GM23338 (cell line): ENCODE data around the gene B4GALT7.

Experiments used
- CREB1 ChIP-seq: fragments of 250-450 bp; sonication (Bioruptor Pico); IDR thresholded peaks from 2 replicates; pipeline ENCODE4 v1.5.0; 2020; ENCODE audit warnings: low read depth, mild to moderate bottlenecking, moderate library complexity
- ETS1 ChIP-seq: IDR thresholded peaks from 2 replicates; pipeline ENCODE4 v1.6.1; 2016; ENCODE audit warnings: antibody characterized with exemption
- EZH2 ChIP-seq: fragments of 200-600 bp; sonication (generic); IDR thresholded peaks from one replicate; pipeline ENCODE4 v1.8.0; 2017; ENCODE audit warnings: antibody characterized with exemption, mild to moderate bottlenecking, low read depth; ENCODE audit not compliant: unreplicated experiment
- EZH2phosphoT487 ChIP-seq: fragments of 200-600 bp; sonication (generic); IDR thresholded peaks from one replicate; pipeline ENCODE4 v1.8.1; 2018; ENCODE audit warnings: antibody characterized with exemption; ENCODE audit not compliant: unreplicated experiment
- JUNB ChIP-seq: IDR thresholded peaks from one replicate; pipeline ENCODE4 v1.6.1; 2016; ENCODE audit warnings: antibody characterized with exemption; ENCODE audit not compliant: unreplicated experiment
- NANOG ChIP-seq: IDR thresholded peaks from 2 replicates; pipeline ENCODE4 v1.6.1; 2016; ENCODE audit warnings: antibody characterized with exemption, borderline replicate concordance
- POLR2AphosphoS5 ChIP-seq: IDR thresholded peaks from 2 replicates; pipeline ENCODE4 v1.6.1; 2016; ENCODE audit warnings: antibody characterized with exemption, low read depth
- STAT1 ChIP-seq: IDR thresholded peaks from one replicate; pipeline ENCODE4 v1.6.1; 2016; ENCODE audit warnings: antibody characterized with exemption; ENCODE audit not compliant: unreplicated experiment
- ZNF114 ChIP-seq: fragments of 250-450 bp; sonication (Bioruptor Pico); IDR thresholded peaks from 2 replicates; pipeline ENCODE4 v1.5.0; 2020; ENCODE audit warnings: mild to moderate bottlenecking, moderate library complexity
- ZNF331 ChIP-seq: fragments of 250-450 bp; sonication (Bioruptor Pico); IDR thresholded peaks from 2 replicates; pipeline ENCODE4 v1.5.0; 2020; ENCODE audit warnings: low read depth, mild to moderate bottlenecking, moderate library complexity
- TF ChIP-seq, protein P1 (sequence below), 2 experiments: fragments of 200-600 bp in 1 of 2; sonication (generic) in 1 of 2; conservative IDR thresholded peaks; 2 replicates each; pipeline versions ENCODE4 v1.5.1 to v1.6.1; 2016 to 2017; ENCODE audit warnings: antibody characterized with exemption in 2 of 2, low read depth in 2 of 2, mild to moderate bottlenecking in 2 of 2, moderate library complexity in 1 of 2
- TF ChIP-seq, protein P2 (sequence below): IDR thresholded peaks from one replicate; pipeline ENCODE4 v1.6.1; 2018; ENCODE audit warnings: antibody characterized with exemption; ENCODE audit not compliant: unreplicated experiment
- TF ChIP-seq, protein P3 (sequence below): fragments of 250-450 bp; sonication (Bioruptor Pico); IDR thresholded peaks from 2 replicates; pipeline ENCODE4 v1.5.0; 2020; ENCODE audit warnings: mild to moderate bottlenecking, moderate library complexity

GRCh38 chr5:177591690-177592009 is 8.3 kb upstream of the B4GALT7 start:
- TF ChIP-seq CREB1 (CRISPR knock-in tag) (no peak), JUNB (no peak), EZH2phosphoT487 (no peak), EZH2 (no peak), NANOG (no peak), POLR2AphosphoS5 (no peak), ETS1 (no peak), STAT1 (no peak), ZNF331 (no peak), ZNF114 (CRISPR knock-in tag) (no peak)
- TF ChIP-seq, protein P1, sequence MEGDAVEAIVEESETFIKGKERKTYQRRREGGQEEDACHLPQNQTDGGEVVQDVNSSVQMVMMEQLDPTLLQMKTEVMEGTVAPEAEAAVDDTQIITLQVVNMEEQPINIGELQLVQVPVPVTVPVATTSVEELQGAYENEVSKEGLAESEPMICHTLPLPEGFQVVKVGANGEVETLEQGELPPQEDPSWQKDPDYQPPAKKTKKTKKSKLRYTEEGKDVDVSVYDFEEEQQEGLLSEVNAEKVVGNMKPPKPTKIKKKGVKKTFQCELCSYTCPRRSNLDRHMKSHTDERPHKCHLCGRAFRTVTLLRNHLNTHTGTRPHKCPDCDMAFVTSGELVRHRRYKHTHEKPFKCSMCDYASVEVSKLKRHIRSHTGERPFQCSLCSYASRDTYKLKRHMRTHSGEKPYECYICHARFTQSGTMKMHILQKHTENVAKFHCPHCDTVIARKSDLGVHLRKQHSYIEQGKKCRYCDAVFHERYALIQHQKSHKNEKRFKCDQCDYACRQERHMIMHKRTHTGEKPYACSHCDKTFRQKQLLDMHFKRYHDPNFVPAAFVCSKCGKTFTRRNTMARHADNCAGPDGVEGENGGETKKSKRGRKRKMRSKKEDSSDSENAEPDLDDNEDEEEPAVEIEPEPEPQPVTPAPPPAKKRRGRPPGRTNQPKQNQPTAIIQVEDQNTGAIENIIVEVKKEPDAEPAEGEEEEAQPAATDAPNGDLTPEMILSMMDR (conservative IDR thresholded peaks at IDR 0.05; ENCODE audit: low read depth in 2 of 2): no peak
- TF ChIP-seq, protein P2, sequence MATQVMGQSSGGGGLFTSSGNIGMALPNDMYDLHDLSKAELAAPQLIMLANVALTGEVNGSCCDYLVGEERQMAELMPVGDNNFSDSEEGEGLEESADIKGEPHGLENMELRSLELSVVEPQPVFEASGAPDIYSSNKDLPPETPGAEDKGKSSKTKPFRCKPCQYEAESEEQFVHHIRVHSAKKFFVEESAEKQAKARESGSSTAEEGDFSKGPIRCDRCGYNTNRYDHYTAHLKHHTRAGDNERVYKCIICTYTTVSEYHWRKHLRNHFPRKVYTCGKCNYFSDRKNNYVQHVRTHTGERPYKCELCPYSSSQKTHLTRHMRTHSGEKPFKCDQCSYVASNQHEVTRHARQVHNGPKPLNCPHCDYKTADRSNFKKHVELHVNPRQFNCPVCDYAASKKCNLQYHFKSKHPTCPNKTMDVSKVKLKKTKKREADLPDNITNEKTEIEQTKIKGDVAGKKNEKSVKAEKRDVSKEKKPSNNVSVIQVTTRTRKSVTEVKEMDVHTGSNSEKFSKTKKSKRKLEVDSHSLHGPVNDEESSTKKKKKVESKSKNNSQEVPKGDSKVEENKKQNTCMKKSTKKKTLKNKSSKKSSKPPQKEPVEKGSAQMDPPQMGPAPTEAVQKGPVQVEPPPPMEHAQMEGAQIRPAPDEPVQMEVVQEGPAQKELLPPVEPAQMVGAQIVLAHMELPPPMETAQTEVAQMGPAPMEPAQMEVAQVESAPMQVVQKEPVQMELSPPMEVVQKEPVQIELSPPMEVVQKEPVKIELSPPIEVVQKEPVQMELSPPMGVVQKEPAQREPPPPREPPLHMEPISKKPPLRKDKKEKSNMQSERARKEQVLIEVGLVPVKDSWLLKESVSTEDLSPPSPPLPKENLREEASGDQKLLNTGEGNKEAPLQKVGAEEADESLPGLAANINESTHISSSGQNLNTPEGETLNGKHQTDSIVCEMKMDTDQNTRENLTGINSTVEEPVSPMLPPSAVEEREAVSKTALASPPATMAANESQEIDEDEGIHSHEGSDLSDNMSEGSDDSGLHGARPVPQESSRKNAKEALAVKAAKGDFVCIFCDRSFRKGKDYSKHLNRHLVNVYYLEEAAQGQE: no peak
- TF ChIP-seq, protein P3, sequence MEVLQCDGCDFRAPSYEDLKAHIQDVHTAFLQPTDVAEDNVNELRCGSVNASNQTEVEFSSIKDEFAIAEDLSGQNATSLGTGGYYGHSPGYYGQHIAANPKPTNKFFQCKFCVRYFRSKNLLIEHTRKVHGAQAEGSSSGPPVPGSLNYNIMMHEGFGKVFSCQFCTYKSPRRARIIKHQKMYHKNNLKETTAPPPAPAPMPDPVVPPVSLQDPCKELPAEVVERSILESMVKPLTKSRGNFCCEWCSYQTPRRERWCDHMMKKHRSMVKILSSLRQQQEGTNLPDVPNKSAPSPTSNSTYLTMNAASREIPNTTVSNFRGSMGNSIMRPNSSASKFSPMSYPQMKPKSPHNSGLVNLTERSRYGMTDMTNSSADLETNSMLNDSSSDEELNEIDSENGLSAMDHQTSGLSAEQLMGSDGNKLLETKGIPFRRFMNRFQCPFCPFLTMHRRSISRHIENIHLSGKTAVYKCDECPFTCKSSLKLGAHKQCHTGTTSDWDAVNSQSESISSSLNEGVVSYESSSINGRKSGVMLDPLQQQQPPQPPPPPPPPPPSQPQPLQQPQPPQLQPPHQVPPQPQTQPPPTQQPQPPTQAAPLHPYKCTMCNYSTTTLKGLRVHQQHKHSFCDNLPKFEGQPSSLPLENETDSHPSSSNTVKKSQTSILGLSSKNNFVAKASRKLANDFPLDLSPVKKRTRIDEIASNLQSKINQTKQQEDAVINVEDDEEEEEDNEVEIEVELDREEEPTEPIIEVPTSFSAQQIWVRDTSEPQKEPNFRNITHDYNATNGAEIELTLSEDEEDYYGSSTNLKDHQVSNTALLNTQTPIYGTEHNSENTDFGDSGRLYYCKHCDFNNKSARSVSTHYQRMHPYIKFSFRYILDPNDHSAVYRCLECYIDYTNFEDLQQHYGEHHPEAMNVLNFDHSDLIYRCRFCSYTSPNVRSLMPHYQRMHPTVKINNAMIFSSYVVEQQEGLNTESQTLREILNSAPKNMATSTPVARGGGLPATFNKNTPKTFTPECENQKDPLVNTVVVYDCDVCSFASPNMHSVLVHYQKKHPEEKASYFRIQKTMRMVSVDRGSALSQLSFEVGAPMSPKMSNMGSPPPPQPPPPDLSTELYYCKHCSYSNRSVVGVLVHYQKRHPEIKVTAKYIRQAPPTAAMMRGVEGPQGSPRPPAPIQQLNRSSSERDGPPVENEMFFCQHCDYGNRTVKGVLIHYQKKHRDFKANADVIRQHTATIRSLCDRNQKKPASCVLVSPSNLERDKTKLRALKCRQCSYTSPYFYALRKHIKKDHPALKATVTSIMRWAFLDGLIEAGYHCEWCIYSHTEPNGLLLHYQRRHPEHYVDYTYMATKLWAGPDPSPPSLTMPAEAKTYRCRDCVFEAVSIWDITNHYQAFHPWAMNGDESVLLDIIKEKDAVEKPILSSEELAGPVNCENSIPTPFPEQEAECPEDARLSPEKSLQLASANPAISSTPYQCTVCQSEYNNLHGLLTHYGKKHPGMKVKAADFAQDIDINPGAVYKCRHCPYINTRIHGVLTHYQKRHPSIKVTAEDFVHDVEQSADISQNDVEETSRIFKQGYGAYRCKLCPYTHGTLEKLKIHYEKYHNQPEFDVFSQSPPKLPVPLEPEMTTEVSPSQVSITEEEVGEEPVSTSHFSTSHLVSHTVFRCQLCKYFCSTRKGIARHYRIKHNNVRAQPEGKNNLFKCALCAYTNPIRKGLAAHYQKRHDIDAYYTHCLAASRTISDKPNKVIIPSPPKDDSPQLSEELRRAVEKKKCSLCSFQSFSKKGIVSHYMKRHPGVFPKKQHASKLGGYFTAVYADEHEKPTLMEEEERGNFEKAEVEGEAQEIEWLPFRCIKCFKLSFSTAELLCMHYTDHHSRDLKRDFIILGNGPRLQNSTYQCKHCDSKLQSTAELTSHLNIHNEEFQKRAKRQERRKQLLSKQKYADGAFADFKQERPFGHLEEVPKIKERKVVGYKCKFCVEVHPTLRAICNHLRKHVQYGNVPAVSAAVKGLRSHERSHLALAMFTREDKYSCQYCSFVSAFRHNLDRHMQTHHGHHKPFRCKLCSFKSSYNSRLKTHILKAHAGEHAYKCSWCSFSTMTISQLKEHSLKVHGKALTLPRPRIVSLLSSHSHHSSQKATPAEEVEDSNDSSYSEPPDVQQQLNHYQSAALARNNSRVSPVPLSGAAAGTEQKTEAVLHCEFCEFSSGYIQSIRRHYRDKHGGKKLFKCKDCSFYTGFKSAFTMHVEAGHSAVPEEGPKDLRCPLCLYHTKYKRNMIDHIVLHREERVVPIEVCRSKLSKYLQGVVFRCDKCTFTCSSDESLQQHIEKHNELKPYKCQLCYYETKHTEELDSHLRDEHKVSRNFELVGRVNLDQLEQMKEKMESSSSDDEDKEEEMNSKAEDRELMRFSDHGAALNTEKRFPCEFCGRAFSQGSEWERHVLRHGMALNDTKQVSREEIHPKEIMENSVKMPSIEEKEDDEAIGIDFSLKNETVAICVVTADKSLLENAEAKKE (CRISPR knock-in tag): no peak
